ENCODE results near the gene KCNJ9. TPM values are rescaled to one million over a fixed set of nuclear protein-coding genes. Genes with fewer than 3 reads are reported as not detected.

Gene KCNJ9
- total RNA-seq, 5 donors from 2014 or later (not counting 1 experiment from before 2014, with no cell fraction given) = not detected

GRCh38 chr1:160070243-160071163, 10.8 kb upstream of the KCNJ9 start:
- peak; percentile 55 to 85 (median 72) for DNase-seq
- Histone ChIP-seq H3K4me3 (ENCODE audit: control insufficient read depth in 1 of 2, extremely low read depth in 1 of 2, low read length in 1 of 2) (peak overlapping the region; percentile 63 to 79), H3K36me3 (ENCODE audit: control insufficient read depth in 2 of 2, extremely low read depth in 1 of 2, insufficient read depth in 1 of 2, low read length in 1 of 2) (no peaks in the 10 kb centered on the region), H3K4me1 (ENCODE audit: control insufficient read depth in 1 of 2, extremely low read depth in 1 of 2, insufficient read depth in 2 of 2, low read length in 2 of 2) (peaks cover 3 to 14% of the 10 kb centered on the region in 2 experiments), H3K9me3 (no peaks in the 10 kb centered on the region), H3K27me3 (replicated peaks in 1 of 2; ENCODE audit: control insufficient read depth in 2 of 2, extremely low read depth in 1 of 2, insufficient read depth in 2 of 2, low read length in 1 of 2) (peaks cover 2 to 41% of the 10 kb centered on the region in 2 experiments), H3K27ac (ENCODE audit: low read length) (no peak overlapping the region)
- no peaks in the 10 kb centered on the region for H3K36me3 Mint-ChIP-seq
- ATAC-seq (replicated peaks in 1 of 4) = peak; percentile 95 to 97 (median 95)
- WGBS (ENCODE audit: insufficient coverage) = 4% methylated on average over 36 of the region's 46 CpGs
- H3K4me3 Mint-ChIP-seq = peak overlapping the region; percentile 84 to 98 (median 85)
- no peaks in the 10 kb centered on the region for H3K9me3 Mint-ChIP-seq
- H3K27me3 Mint-ChIP-seq = peaks cover 23 to 56% of the 10 kb centered on the region in 2 donors
- CTCF ChIA-PET = interaction anchor here (1.0 kb wide), 2 partner anchors 8 to 10 kb away, joined by 3 to 5 read pairs; no protein-coding TSS in a partner anchor
- POLR2A ChIA-PET = no interaction called here
- H3K27ac Mint-ChIP-seq = peak overlapping the region in 1 of 2 donors; percentile 18
- H3K4me1 Mint-ChIP-seq = peaks cover 11 to 17% (median 14%) of the 10 kb centered on the region in 3 donors

- CTCF ChIA-PET = interaction anchor here in 1 of 2 donors (1.1 kb wide), 1 partner anchor 14 kb away, joined by 5 read pairs; no protein-coding TSS in a partner anchor
- WGBS (ENCODE audit: insufficient coverage) = 88% methylated on average over 5 of the region's 5 CpGs
- H3K27ac Mint-ChIP-seq = no peak overlapping the region
- POLR2A ChIA-PET = interaction anchor here in 1 of 2 donors (0.6 kb wide), 1 partner anchor 597 kb away, joined by 3 read pairs; no protein-coding TSS in a partner anchor
- Histone ChIP-seq H3K4me3 (ENCODE audit: control insufficient read depth in 1 of 2, extremely low read depth in 1 of 2, low read length in 1 of 2) (no peak overlapping the region), H3K36me3 (ENCODE audit: control insufficient read depth in 2 of 2, extremely low read depth in 1 of 2, insufficient read depth in 1 of 2, low read length in 1 of 2) (no peaks in the 10 kb centered on the region), H3K4me1 (ENCODE audit: control insufficient read depth in 1 of 2, extremely low read depth in 1 of 2, insufficient read depth in 2 of 2, low read length in 2 of 2) (peaks cover 3 to 14% of the 10 kb centered on the region in 2 experiments), H3K27me3 (replicated peaks in 1 of 2; ENCODE audit: control insufficient read depth in 2 of 2, extremely low read depth in 1 of 2, insufficient read depth in 2 of 2, low read length in 1 of 2) (peaks cover 2 to 41% of the 10 kb centered on the region in 2 experiments), H3K27ac (ENCODE audit: low read length) (no peak overlapping the region), H3K9me3 (no peaks in the 10 kb centered on the region)
- no peak overlapping the region for H3K4me3 Mint-ChIP-seq
- H3K9me3 Mint-ChIP-seq = no peaks in the 10 kb centered on the region
- no peaks in the 10 kb centered on the region for H3K36me3 Mint-ChIP-seq
- H3K4me1 Mint-ChIP-seq = peaks cover 11 to 17% (median 14%) of the 10 kb centered on the region in 3 donors
- no peak for DNase-seq
- ATAC-seq (replicated peaks in 1 of 4) = no peak
- peaks cover 23 to 62% of the 10 kb centered on the region in 2 donors for H3K27me3 Mint-ChIP-seq
These were observed 10.0 kb upstream of the KCNJ9 start for GRCh38 chr1:160071289-160071688.

GRCh38 chr1:160074865-160075264, 6.5 kb upstream of the KCNJ9 start:
- H3K27ac ChIP-seq (ENCODE audit: low read length) = no peak overlapping the region
- no peaks in the 10 kb centered on the region for H3K9me3 Mint-ChIP-seq
- 63% methylated on average over 3 of the region's 4 CpGs for WGBS (ENCODE audit: insufficient coverage)
- no peaks in the 10 kb centered on the region for H3K36me3 Mint-ChIP-seq
- H3K4me3 ChIP-seq (ENCODE audit: control insufficient read depth in 1 of 2, extremely low read depth in 1 of 2, low read length in 1 of 2) = no peak overlapping the region
- POLR2A ChIA-PET = no interaction called here
- no peaks in the 10 kb centered on the region for H3K36me3 ChIP-seq (ENCODE audit: control insufficient read depth in 2 of 2, extremely low read depth in 1 of 2, insufficient read depth in 1 of 2, low read length in 1 of 2)
- H3K4me3 Mint-ChIP-seq = no peak overlapping the region
- H3K9me3 ChIP-seq = no peaks in the 10 kb centered on the region
- peaks cover 45 to 69% of the 10 kb centered on the region in 2 donors for H3K27me3 Mint-ChIP-seq
- no peak for ATAC-seq (replicated peaks in 1 of 4)
- peaks cover 7 to 17% (median 10%) of the 10 kb centered on the region in 3 donors for H3K4me1 Mint-ChIP-seq
- H3K27ac Mint-ChIP-seq = peak overlapping the region in 1 of 2 donors; percentile 6
- peaks cover 6 to 34% of the 10 kb centered on the region in 2 experiments for H3K27me3 ChIP-seq (replicated peaks in 1 of 2; ENCODE audit: control insufficient read depth in 2 of 2, extremely low read depth in 1 of 2, insufficient read depth in 2 of 2, low read length in 1 of 2)
- H3K4me1 ChIP-seq (ENCODE audit: control insufficient read depth in 1 of 2, extremely low read depth in 1 of 2, insufficient read depth in 2 of 2, low read length in 2 of 2) = peaks cover 3 to 14% of the 10 kb centered on the region in 2 experiments
- CTCF ChIA-PET = interaction anchor here in 1 of 2 donors (0.7 kb wide), 1 partner anchor 28 kb away, joined by 3 read pairs; no protein-coding TSS in a partner anchor
- no peak for DNase-seq

- no peak overlapping the region for H3K27ac Mint-ChIP-seq
These were observed 5.5 kb upstream of the KCNJ9 start for GRCh38 chr1:160075836-160076235.

GRCh38 chr1:160076295-160076694, 5.0 kb upstream of the KCNJ9 start:
- Mint-ChIP-seq H3K27me3 (peaks cover 52 to 74% of the 10 kb centered on the region in 2 donors), H3K36me3 (no peaks in the 10 kb centered on the region), H3K27ac (no peak overlapping the region), H3K9me3 (no peaks in the 10 kb centered on the region), H3K4me3 (no peak overlapping the region), H3K4me1 (peaks cover 0 to 9% (median 2%) of the 10 kb centered on the region in 3 donors)
- WGBS (ENCODE audit: insufficient coverage) = 71% methylated on average over 1 of the region's 3 CpGs
- no peaks in the 10 kb centered on the region for H3K9me3 ChIP-seq
- DNase-seq = no peak
- ChIA-PET CTCF (interaction anchor here (1.1 to 2.8 kb wide), 2 partner anchors 11 to 13 kb away, joined by 4 to 16 read pairs; no protein-coding TSS in a partner anchor), POLR2A (no interaction called here)
- H3K4me3 ChIP-seq (ENCODE audit: control insufficient read depth in 1 of 2, extremely low read depth in 1 of 2, low read length in 1 of 2) = no peak overlapping the region
- H3K36me3 ChIP-seq (ENCODE audit: control insufficient read depth in 2 of 2, extremely low read depth in 1 of 2, insufficient read depth in 1 of 2, low read length in 1 of 2) = no peaks in the 10 kb centered on the region
- no peak for ATAC-seq (replicated peaks in 1 of 4)
- H3K4me1 ChIP-seq (ENCODE audit: control insufficient read depth in 1 of 2, extremely low read depth in 1 of 2, insufficient read depth in 2 of 2, low read length in 2 of 2) = peaks cover 0 to 4% of the 10 kb centered on the region in 2 experiments
- no peak overlapping the region for H3K27ac ChIP-seq (ENCODE audit: low read length)
- peaks cover 11 to 33% of the 10 kb centered on the region in 2 experiments for H3K27me3 ChIP-seq (replicated peaks in 1 of 2; ENCODE audit: control insufficient read depth in 2 of 2, extremely low read depth in 1 of 2, insufficient read depth in 2 of 2, low read length in 1 of 2)

More at GRCh38 chr1:160075836-160076235, 5.5 kb upstream of the KCNJ9 start:
- no peaks in the 10 kb centered on the region for H3K9me3 ChIP-seq
- Mint-ChIP-seq H3K27me3 (peaks cover 48 to 72% of the 10 kb centered on the region in 2 donors), H3K36me3 (no peaks in the 10 kb centered on the region), H3K4me3 (no peak overlapping the region), H3K4me1 (peaks cover under 1 to 10% (median 3%) of the 10 kb centered on the region in 3 donors), H3K9me3 (no peaks in the 10 kb centered on the region)
- WGBS (ENCODE audit: insufficient coverage) = no CpG with 5 or more reads among the region's 2 CpGs
- no peaks in the 10 kb centered on the region for H3K36me3 ChIP-seq (ENCODE audit: control insufficient read depth in 2 of 2, extremely low read depth in 1 of 2, insufficient read depth in 1 of 2, low read length in 1 of 2)
- DNase-seq = no peak
- H3K4me3 ChIP-seq (ENCODE audit: control insufficient read depth in 1 of 2, extremely low read depth in 1 of 2, low read length in 1 of 2) = no peak overlapping the region
- POLR2A ChIA-PET = no interaction called here
- peaks cover 12 to 28% of the 10 kb centered on the region in 2 experiments for H3K27me3 ChIP-seq (replicated peaks in 1 of 2; ENCODE audit: control insufficient read depth in 2 of 2, extremely low read depth in 1 of 2, insufficient read depth in 2 of 2, low read length in 1 of 2)
- H3K4me1 ChIP-seq (ENCODE audit: control insufficient read depth in 1 of 2, extremely low read depth in 1 of 2, insufficient read depth in 2 of 2, low read length in 2 of 2) = peaks cover 1 to 5% of the 10 kb centered on the region in 2 experiments
- no peak for ATAC-seq (replicated peaks in 1 of 4)
- no peak overlapping the region for H3K27ac ChIP-seq (ENCODE audit: low read length)
- CTCF ChIA-PET = interaction anchor here in 1 of 2 donors (1.1 kb wide), 1 partner anchor 12 kb away, joined by 4 read pairs; no protein-coding TSS in a partner anchor

- CTCF ChIA-PET = interaction anchor here (0.6 to 2.8 kb wide), 12 partner anchors 10 to 1148 kb away, joined by 3 to 19 read pairs (median 4); partner anchors contain the start of gene TOMM40L (in 1 of the 2)
These were observed 3.9 kb upstream of the KCNJ9 start for GRCh38 chr1:160077486-160077885.

More at GRCh38 chr1:160077486-160077885, 3.9 kb upstream of the KCNJ9 start:
- peaks cover 0 to 4% (median 0%) of the 10 kb centered on the region in 3 donors for H3K4me1 Mint-ChIP-seq
- H3K9me3 Mint-ChIP-seq = no peaks in the 10 kb centered on the region
- no peak for ATAC-seq (replicated peaks in 1 of 4)
- Histone ChIP-seq H3K27me3 (replicated peaks in 1 of 2; ENCODE audit: control insufficient read depth in 2 of 2, extremely low read depth in 1 of 2, insufficient read depth in 2 of 2, low read length in 1 of 2) (peaks cover 10 to 41% of the 10 kb centered on the region in 2 experiments), H3K36me3 (ENCODE audit: control insufficient read depth in 2 of 2, extremely low read depth in 1 of 2, insufficient read depth in 1 of 2, low read length in 1 of 2) (no peaks in the 10 kb centered on the region), H3K27ac (ENCODE audit: low read length) (no peak overlapping the region), H3K9me3 (no peaks in the 10 kb centered on the region), H3K4me3 (ENCODE audit: control insufficient read depth in 1 of 2, extremely low read depth in 1 of 2, low read length in 1 of 2) (no peak overlapping the region), H3K4me1 (ENCODE audit: control insufficient read depth in 1 of 2, extremely low read depth in 1 of 2, insufficient read depth in 2 of 2, low read length in 2 of 2) (peaks cover 0 to 4% of the 10 kb centered on the region in 2 experiments)
- no peak for DNase-seq
- no peaks in the 10 kb centered on the region for H3K36me3 Mint-ChIP-seq
- H3K27me3 Mint-ChIP-seq = peaks cover 48 to 75% of the 10 kb centered on the region in 2 donors
- no peak overlapping the region for H3K27ac Mint-ChIP-seq
- H3K4me3 Mint-ChIP-seq = no peak overlapping the region
- POLR2A ChIA-PET = no interaction called here
